Measurements from ENCODE around the gene AFF3.

The AFF3 gene

DNA sequence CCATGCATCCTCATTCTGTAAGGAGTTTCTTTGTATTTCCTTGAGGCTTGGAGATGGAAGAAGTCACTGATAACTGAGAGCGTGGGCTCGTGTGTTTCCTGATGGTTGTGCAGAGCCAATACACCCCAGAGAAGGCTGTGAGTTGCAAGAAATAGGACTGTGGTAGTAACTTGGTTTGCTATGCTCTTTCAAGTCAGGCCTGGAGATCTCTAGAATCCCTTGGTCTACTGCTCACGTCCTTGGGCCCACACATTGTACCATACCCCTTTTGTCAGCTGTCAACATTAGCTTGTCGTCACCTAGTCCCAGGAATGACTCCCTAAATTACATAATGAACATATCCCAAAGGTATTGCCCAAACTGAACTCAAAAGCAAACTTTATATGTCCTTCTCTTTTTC is 414.2 kb downstream of the AFF3 start:
- DNase-seq: no peak

DNA sequence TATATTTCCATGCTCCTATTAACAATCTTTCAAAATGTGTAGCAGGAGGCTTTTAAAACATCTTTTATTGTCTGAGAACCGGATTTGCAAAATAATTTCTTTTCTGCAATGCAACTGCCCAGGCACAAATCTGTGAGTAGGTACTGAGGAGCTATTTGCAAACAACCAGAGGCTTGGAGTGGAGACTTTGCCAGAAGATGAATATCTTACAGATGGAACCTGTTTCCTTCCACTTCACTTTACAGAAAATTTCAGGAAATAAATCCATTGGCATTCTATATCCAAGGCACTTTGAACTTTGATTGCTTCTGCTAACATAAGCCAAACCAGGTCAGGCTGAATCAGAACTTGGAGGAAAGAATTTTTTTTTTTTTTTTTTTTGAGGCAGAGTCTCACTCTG is 415.2 kb downstream of the AFF3 start:
- no peak for DNase-seq

DNA sequence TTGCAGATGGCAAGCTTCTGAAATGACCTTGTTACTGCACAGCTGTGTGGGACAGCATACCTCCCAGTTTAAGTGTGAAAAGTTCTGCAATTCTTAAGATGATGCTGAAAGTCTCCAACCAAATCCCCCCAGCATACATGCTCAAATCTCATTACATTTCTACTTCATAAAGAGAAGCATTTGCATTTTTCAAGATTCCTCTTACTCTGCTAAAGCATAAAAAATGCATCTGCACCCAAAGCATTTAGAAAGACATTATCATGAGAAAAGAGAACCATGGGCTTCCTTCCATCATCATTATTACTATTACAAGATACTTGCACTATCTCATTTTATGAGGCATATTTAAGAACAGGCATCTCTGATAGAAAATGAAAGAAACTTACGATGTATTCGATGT is 415.7 kb downstream of the AFF3 start:
- DNase-seq: no peak

DNA sequence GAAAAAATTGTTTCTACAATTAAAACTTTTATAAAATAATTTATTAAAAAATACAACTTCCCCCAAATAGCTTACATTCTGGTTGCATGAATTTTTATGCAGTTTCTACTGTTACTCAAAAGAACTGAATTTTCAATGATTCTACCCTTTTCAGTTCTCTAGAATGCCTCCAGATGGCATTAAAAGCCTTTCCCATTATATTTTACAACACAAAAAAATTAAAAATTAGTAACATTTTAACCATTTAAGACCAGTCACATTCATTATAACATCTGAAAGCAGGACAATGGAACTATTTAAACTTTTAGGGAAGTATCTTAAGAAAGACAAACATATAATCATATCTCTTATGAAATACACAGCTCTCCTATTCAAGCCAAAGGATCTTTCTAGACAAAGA is 416.6 kb downstream of the AFF3 start:
- peak; percentile 47 for DNase-seq

GRCh38 chr2:99722476-99722875 is 419.9 kb downstream of the AFF3 start:
- no peak for DNase-seq

DNA sequence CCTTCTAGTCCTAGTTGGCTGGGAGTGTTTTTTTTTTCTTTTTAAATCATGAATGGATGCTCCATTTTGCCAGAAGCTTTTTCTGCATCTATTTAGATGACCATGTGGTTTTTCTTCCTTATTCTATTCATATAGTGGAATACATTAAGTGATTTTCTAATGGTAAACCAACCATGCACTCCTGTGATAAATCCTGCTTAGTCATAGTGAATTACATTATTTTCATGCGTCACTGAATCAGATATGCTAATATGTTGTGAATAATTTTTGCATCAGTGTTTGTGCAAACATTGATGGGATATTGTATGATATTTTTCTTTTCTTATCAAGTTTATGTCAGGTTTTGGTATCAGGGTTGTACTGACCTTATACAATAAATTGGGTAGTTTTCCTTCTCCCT is 423.3 kb downstream of the AFF3 start:
- no peak for DNase-seq

GRCh38 chr2:99715956-99716355 is 426.4 kb downstream of the AFF3 start:
- DNase-seq: no peak

GRCh38 chr2:99714349-99714748 is 428.0 kb downstream of the AFF3 start:
- no peak for DNase-seq

DNA sequence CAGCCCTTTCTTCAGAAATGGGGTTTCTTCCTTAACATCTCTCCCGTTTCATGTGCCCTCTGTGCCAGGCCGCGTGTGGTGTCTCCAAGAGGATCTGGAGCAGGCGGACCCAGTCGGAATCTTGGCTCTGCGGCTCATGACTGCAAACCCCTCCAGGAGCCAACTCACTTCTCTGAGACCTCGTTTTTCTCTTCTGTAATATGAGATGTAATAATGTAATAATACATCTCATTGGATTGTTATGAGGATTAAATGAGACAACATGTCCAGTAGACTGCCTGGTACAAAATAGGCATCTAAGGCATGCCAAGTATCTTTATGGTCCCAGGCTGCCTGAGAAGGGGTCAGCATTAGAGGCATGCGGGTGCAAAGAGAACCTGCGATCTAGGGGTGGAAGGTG is 431.2 kb downstream of the AFF3 start:
- no peak for DNase-seq

DNA sequence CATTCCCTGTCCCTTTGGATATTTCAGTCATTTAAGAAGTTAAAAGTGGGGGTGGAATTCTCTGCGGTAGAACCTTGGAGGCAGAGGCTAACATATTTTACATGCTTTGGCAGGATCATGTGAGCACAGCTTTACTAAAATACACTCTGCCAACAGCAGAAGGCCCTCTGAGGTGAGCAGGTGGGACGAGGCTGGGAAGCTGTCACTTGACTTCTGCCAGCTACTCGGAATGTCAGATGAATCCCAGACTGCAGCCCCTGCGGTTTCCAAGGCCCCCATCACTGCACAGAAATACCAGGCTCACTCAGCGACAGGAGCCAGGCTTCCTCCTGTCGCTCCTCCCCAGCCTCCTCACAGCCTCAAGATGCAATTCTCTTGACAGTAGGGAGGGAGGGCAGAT is 431.7 kb downstream of the AFF3 start:
- DNase-seq: no peak

DNA sequence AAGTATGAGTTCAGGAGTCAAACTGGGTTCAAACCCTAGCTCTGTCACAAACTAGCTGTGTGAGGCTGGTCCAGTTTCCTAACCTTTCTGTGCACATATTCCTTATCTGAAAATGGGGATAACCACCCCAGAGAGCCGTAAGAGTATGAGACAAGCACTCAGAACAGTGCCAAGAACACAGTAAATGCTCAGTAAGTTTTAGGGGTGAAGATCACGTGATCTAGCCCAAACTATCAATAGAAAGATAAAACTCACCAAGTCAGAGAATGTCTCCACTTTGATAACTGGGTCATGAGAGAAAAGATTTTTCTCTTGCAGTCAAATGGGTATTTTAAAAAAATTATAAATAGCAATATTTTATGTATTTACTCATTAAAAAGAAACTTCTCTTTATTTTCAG is 433.2 kb downstream of the AFF3 start:
- DNase-seq: no peak

- no peak for DNase-seq
Measured at GRCh38 chr2:99708231-99708630, 434.2 kb downstream of the AFF3 start.

DNA sequence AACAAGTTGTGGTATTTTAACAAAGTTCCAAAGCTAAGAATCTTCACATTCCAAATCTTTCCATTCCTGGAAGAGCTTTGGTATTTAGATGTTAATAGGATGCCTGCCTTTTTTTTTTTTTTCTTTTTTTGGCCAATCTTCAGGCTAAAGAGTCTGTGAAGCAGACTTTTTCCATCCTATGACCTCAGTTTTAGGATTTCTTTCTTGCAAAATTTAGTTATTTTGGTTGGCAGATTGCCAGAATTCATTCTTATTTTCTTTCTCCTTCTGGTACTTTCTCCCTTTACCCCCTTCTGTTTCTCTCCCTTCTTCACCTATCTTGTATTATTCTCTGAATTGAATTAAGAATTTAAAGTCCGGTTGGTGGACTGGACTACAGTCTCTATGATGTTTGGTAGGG is 434.8 kb downstream of the AFF3 start:
- no peak for DNase-seq

- DNase-seq: no peak
Measured at GRCh38 chr2:99706735-99707134, 435.7 kb downstream of the AFF3 start.

DNA sequence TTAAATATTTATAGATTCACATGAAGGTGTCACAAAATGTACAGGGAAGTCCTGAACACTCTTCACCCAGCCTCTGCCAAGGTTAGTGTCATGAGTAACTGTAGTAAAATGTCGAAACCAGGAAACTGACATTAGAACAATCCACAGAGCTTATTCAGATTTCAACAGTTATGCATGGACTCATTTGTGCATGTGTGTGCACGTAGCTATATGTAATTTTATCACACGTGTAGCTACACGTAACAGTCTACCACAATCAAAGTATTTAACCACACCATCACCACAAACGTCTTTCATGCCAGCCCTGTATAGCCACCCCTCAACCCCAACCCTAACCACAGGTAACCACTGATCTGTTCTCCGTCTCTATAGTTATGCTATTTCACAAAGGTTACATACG is 440.9 kb downstream of the AFF3 start:
- DNase-seq: no peak

- no peak for DNase-seq
Measured at GRCh38 chr2:99700482-99701398, 441.6 kb downstream of the AFF3 start.

DNA sequence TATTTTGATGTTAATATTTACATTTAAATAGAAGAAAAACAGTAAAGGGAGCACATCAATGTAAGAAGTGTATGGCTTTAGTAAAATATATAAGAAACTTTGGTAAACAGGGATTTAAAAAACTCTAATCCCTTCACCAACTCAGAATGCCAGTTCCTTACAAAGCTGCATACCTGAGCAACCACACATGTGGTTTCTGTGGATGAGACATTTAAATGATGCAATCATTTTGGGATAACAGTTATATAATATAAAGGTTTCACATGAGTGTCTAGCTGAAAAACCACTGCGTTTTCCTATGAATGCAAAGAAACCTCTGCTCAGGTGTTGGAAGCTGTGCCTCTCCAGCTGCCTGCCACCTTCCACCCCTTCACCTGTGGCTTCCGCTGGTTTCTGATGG is 443.5 kb downstream of the AFF3 start:
- DNase-seq: no peak

GRCh38 chr2:99697811-99698568 is 444.4 kb downstream of the AFF3 start:
- DNase-seq: no peak

DNA sequence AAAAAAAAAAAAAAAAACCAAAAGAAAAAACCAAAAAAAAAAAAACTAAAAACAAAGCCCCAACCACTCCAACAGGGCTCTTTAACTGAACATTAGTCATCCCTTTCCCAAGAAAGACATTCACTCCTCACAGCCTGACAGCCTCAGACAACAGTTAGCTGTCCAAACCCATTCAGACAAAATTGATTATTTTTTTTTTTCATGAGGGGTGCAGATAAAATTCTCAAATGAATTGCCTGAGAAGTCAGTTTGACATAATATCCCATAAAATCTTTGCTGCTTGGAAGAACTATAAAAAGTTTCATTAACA is 446.5 kb downstream of the AFF3 start:
- no peak for DNase-seq

GRCh38 chr2:99695130-99695943 is 447.1 kb downstream of the AFF3 start:
- no peak for DNase-seq

DNA sequence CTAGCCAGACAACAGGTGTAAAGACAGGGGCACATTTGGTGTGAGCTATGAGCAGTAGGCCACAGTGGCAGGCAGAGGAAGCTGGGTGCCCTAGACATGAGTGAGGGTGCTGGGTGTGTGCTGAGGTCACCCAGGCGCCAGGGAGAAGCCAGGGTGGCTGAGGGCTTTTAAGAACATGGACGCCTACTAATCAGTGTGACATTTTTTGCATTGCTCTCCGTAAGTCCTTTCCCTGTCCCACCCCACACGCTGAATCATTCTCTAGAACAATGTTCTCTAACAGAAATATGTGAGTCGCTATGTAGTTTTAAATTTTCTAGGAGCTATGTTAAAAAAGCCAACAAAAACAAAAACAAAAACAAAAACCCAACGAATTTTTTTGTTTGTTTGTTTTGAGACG is 448.1 kb downstream of the AFF3 start:
- DNase-seq: no peak

DNA sequence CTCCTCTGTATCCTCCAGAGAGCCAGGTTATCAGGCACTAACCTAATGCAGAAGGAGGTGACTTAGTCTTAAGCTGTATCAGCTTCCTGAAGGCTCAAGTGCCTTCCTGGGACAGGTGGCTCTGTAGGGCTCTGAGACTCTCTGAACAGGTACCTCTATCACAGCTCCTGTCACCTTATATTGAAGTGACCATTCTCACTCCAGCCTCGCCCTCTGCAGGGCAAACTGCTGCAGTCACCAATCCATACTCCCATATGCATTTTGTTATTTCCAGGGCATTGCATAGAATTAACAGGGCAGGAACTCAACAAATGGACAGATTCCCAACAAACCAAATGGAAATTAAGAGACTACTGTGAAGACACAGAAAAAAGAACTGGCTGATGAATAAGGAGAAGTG is 449.6 kb downstream of the AFF3 start:
- DNase-seq: peak; percentile 75

GRCh38 chr2:99691926-99692325 is 450.5 kb downstream of the AFF3 start:
- DNase-seq: no peak
